RCC 7860 (cell line): ENCODE results near the gene SOX12.
"Not testable (repeated sequence)": the region's sequence is repeated elsewhere in the genome, so short reads cannot be mapped to it uniquely, and the experiment has no call there.

Experiments
- DNase-seq: peaks from one replicate; pipeline ENCODE4 v3.0.0-alpha.2; 2015; ENCODE audit warnings: low spot score
- FAIRE-seq: peaks from 2 replicates; lab custom pipeline; 2012; peaks lifted over from hg19 to GRCh38; lab: Jason Lieb, UNC

Gene SOX12

DNA sequence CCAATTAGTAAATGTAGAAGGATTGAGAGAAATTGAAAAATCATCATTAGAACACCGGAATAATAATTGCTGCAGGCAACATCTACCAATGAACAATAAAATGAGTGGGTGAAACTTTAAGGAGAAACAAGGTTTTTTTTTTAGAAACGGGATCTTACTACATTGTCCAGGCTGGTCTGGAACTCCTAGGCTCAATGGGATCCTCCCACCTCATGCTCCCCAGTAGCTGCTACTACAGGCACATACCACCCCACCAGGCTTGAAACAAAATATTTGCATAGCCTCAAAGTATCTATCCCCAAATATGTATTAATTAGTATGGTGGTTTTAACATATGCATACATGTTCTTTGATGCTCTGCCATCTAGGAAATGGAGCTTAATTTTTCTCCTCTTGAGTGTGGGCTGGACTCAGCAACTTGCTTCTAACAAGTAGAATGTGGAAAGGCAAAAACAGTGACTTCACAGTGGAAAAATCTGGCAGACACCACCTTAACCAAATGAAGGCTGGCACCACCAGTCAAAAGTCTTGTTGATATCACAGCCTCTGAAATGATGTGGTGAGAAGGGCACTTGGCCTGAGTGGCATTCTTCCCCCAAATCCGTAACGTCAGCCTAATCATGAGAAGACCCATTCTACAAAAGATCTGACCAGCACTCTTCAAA, 33.7 kb downstream of the SOX12 start:
- DNase-seq (no peak), FAIRE-seq (no peak)

DNA sequence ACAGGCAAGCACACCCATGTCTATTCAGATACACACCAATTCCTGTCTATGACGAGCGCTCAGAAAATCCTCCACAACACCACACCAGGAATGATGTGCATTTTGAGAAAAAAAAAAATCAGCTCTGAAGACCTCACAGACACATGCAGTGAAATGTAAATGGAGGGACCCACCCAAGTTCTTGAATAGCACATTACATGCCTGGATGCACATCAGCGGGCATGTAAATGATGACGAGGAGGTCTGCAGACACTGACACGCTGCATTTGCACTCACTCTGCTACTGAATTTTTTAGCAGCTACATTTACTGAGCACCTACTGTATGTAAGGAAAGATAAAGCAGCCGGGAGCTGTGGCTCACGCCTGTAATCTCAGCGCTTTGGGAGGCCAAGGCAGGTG, 36.2 kb downstream of the SOX12 start:
- peak; percentile 84 for FAIRE-seq
- DNase-seq: peak; percentile 80

DNA sequence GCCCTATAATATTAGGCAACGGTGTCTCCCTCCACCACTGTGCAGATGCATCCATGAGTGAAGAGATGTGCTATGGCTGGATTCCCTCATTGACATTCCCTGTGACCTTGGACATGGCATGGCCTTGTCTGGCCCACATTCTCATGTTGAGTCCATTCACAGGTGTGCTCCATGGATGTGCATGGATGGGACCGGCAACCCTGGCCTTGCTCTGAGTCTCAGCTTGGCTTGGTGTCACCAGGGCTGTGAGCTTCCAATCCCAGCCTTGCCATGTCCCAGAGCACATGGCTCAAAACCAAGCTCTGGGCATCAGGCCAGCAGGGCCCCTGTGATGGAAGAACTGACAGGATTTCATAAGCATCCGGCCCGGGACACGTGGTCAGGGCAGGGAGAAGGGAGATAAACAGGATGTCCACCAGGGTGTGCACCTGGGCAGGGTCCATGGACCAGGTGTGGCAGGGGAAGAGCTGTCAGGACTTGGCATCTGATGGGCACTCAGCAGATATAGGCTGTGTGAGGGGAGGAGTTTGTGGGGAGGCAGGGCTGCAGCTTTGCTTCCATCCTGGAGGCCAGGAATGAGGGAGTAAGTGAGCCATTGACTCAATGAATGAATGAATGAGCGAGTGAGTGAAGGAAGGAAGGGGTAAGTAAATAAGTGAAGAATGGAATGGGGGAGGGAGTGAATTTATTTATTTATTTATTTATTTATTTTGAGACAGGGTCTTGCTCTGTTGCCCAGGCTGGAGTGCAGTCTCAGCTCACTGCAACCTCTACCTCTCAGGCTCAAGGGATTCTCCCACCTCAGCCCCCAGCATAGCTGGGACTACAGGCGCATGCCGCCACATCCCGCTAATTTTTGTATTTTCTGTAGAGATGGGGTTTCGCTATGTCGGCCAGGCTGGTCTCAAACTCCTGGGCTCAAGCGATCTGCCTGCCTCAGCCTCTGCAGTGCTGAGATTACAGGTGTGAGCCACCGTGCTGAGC, 37.2 kb downstream of the SOX12 start:
- FAIRE-seq (peak; percentile 88), DNase-seq (peak; percentile 95)

DNA sequence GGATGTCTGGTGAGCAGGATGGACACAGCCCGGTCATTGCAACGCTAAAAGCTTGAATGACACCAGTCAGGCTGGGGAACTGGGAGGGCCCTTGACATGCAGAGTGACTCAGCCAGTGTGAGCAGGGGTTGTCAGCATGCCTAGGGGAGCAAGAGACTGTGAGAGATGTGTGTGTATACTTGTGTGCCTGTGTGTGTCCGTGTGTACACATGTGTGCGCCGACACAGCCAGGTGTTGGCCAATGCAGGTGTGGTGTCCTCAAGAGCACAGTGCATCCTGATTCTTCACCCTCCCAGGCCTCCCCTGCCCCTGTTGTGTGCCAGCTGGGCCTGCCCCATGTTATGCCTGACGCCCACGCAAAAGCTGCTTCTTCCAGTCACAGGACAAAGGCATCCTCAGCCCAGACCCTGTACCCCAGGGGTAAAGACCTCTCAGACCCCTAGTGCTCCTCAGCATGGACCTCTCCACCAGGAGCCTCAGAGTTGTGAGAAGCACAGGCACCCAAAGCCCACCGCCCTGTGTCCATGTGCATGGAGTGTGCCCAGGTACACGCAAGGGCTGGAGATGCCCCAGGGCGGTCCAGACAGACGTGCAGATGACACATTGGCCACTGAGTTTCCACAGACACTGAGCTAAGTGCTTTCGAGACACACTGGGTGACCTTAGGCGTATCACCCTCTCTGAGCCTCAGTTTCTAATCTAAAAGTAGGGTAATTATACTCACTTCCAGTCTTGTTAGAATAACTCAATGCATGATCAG, 38.1 kb downstream of the SOX12 start:
- DNase-seq: peak; percentile 69
- no peak for FAIRE-seq

DNA sequence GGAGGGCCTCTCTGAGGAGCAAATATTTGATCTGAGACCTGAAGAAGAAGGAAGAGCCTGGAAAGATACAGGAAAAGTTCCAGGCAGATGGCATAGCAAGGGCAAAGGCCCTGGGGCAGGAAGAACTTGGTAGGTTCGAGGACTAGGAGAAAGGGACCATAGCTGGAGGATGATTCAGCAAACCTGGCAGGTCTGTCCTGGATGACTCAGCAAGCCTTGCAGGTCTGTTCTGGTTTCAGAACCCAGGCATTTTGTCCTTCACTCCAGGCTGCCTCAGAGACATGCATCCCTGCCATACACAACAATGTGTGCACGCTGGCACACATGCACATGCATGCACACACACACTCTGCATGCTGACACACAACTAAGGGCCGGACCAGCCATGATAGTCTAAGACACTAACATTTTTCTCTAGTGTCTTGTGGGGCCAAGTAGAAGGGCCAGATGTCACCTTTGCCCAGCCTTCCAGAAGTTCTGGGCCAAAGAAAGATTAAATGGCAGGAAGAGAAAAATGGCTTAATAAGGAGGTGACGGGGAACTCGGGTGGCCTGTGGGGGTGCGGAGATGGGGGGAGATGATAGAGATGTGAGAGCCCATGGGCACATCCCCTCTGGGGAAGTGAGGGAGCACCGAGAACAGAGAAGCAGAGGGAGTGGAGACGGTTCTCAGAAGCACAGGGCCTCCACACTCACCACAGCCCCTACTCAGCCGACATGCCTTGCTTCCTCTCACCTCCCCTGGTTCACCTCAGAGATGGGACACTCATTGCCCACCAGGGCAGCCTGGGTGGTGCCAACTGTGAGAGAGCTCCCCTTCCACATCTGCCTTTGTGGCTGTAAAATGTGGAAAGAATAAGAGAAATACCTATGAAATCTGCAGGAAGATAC, 39.8 kb downstream of the SOX12 start:
- peak; percentile 54 for DNase-seq
- no peak for FAIRE-seq

DNA sequence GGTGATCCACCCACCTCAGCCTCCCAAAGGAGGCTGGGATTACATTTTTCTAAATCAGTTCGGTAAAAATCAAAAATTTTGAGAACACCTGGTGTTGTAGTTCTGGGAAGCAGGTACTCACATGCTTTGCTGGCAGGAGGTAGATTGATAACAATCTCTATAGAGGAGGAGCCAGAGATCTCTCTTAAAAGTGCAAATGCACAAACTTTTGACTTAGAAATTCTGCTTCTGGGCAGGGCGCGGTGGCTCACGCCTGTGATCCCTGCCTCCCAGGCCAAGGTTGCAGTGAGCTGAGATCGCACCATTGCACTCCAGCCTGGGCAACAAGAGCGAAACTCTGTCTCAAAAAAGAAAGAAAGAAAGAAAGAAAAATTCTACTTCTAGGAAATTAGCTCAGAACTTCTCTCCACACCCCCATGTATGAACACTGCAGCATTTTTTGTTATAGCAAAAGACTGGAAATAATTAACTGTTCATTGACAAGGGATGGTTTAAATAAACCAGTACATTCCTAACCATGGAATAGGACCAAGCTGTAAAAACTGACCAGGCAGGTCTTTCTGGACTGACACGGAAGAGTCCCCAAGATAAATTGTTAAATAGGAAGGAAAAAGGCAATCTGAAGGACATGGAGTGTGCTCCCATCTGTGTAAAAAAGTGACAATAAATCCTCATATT, 40.8 kb downstream of the SOX12 start:
- no peak for DNase-seq
- no peak for FAIRE-seq

DNA sequence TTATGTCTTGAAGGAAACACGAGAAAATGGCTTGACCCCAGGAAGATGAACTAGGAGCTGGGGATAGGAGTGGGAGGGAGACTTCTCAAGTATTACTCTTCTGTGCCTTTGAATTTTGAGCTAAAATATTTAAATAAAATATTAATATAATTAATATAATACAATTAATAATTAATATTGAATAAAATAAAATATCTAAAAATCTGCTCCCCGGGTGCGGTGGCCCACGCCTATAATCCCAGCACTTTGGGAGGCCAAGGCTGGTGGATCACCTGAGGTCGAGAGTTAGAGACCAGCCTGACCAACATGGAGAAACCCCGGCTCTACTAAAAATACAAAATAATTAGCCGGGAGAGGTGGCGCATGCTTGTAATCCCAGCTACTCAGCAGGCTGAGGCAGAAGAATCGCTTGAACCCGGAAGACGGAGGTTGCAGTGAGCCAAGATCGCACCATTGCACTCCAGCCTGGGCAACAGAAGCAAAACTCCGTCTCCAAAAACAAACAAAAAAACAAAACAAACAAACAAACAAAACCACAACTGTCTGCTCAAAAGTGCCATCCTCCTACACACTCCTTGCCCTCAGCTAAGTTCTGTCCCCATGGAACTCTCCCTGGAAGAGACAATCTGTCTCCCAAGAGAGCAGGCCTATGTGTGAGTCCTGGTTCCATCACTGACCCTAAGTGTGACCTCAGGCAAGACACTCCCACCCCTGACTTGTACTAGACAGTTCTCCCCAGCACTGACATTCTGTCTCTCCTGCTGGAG, 41.5 kb downstream of the SOX12 start:
- FAIRE-seq: no peak
- no peak for DNase-seq

DNA sequence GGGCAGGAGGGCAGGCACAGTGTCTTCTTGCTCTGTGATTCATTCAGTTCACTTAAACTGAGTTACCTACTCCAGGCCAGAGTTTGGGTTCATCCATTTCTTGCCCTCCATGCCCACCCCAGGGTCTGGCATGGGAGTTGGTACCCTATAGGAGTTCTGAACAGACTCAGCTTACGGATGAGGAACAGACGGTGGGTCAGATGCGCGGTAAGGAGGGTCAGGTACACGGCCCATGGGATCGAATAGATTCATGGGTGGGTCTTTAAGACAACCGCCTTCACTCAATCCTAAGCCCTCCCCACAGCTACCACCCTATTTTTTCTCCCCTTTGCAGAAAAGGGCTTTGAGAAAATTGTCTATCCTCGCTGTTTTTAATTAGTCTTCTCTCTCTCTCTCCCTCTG, 42.1 kb downstream of the SOX12 start:
- DNase-seq: no peak
- no peak for FAIRE-seq

DNA sequence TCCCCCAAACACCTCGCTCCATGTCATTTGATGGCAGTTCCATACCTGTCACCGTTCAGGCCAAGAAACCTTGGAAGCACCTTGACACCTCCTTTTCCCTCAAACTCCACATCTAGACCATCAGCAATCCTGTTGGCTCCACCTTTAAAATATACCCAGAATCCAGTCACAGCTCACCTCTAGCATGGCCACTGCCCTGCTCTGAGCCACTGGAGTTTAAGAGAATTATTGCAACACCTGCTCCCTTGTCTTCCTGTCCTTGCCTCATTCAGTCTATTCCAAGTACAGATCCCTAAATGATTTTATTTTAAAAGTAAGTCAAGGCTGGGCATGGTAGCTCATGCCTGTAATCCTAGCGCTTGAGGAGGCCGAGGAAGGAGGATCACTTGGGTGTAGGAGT, 43.6 kb downstream of the SOX12 start:
- FAIRE-seq (no peak), DNase-seq (no peak)

DNA sequence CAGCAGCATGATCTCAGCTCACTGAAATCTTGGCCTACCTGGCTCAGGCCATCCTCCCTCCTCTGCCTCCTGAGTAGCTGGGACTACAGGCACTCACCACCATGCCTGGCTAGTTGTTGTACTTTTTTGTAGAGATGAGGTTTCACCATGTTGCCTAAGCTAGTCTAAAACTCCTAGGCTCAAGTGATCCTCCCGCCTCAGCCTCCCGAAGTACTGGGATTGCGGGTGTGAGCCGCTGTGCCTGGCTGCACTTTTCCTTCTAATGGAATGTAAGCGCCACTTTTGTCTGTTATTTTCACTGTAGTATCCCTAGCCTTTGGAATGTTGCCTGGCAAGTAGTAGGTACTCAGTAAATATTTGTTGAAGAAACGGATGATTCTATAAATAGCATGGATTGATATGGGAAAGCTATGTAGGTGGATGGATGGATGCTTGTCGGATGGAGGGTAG, 44.8 kb downstream of the SOX12 start:
- FAIRE-seq: no peak
- no peak for DNase-seq

DNA sequence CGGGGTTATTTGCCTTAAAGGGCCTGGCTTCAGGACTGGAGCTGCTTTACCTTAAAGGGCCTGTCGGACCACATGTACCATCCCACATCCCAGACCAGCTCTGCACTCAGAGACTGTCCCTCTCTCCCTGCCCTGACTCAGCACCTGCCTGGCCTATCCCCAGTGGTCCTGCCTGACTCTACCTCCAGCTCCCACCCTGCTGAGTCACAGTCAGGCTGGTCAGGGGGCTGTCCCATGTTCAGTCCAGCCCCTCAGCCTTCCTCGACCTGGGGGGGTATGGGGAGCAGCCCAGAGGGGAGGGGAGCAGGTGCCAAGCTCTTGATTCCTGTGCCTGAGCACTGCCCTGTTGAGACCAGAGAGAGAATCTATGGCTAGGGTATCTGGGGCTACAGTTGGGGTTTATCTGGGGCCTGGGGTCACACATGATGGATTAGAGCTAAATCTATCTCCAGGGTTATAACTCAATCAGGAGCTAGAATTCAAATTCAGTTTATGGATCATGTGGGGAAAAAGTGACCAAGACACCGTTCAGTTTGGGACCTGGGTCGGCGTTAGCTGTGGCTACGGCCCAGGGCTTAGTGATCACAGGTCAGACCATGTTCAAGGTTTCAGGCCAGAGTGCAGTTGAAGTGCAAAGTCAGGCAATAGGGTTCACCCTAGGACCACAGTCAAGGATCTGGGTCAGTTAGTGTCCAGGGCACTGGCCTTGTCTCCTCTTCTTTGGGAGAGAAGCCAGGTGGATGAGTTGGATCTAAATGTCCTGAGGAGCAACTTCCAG, 45.8 kb downstream of the SOX12 start:
- FAIRE-seq (no peak), DNase-seq (no peak)

DNA sequence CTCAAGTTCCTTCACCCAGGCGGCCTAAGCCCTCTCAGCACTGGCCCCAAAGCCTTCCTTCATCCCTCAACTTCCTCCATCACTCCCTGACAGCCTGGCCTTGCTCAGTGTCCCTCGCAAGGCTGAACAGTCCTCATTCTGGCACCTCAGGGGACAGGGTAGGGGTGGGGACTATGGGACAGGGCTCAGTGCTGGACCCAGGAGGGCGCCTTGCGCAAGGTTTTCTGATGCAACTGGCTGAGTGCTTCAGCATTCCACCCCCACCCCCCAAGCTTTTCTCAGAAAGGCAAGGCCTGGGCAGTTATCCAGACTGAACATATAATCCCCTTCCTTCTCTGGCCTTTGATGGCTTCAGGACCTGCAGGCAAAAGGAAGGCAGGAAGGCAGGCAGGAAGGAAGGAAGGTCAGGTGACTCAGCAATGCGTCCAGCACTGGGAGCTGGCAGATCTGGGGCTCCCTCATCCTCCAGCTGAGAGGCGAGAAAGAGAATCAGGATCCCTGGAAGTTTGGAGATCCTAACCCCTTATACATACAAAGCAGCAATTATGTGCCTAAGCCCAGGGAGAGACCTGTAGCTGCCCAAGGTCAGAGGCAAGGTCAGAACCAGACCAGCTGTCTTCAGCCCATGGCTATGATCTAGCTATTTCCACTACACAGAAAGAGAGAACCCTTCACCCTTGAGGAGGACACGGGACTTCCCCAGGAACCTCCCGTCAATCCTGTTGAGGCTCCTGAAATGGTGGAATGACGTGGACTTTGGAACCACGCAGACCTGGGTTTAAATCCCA, 46.6 kb downstream of the SOX12 start:
- peak; percentile 48 for DNase-seq
- no peak for FAIRE-seq

DNA sequence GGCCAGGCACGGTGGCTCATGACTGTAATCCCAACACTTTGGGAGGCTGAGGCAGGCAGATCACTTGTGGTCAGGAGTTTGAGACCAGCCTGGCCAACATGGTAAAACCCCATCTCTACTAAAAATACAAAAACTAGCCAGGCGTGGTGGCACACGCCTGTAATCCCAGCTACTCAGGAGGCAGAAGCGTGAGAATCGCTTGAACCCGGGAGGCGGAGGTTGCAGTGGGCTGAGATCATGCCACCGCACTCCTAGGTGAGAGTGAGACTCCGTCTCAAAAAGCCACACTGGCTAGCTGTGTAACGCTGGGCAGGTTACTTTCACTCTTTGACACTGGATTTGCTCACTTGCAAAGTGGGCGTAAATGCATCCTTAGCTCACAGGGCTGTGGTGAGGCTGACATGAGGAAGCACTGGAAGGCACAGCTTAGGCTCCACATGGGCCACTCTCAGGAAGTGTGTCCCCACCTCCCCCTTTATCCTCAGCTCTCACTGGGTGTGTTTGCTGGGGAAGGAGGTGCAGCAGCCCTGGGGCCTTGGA, 47.3 kb downstream of the SOX12 start:
- not testable (repeated sequence) for FAIRE-seq, DNase-seq

DNA sequence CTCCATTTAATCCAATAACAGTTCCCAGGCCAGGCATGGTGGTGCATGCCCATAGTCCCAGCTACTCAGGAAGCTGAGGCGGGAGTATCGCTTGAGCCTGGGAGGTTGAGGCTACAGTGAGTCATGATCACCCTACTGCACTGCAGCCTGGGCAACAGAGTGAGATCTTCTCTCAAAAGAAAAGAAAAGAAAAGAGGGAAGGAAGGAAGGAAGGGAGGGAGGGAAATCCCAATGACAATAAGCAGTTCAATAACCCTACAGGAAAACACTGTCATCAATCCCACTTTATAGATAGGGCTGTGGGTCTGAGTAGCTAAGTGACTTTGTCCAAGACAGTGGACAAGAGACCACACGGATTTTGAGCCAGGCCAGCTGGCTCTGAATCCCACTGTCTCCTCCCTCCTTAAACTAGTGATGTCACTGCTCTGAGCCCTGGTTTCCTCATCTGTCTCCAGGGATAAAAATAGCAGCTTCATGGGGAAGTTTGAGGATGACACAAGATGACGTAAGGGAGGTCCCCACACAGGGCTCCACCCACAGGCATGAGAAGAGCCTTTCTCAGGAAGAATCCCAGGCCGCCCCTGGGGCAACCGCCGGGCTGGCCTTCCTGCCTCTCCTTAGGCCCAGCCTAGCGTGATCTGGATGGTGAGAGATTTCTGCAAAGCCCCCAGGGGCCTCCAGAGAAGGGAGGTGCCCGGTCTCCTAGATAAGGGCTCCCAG, 48.0 kb downstream of the SOX12 start:
- FAIRE-seq (no peak), DNase-seq (peak; percentile 75)

DNA sequence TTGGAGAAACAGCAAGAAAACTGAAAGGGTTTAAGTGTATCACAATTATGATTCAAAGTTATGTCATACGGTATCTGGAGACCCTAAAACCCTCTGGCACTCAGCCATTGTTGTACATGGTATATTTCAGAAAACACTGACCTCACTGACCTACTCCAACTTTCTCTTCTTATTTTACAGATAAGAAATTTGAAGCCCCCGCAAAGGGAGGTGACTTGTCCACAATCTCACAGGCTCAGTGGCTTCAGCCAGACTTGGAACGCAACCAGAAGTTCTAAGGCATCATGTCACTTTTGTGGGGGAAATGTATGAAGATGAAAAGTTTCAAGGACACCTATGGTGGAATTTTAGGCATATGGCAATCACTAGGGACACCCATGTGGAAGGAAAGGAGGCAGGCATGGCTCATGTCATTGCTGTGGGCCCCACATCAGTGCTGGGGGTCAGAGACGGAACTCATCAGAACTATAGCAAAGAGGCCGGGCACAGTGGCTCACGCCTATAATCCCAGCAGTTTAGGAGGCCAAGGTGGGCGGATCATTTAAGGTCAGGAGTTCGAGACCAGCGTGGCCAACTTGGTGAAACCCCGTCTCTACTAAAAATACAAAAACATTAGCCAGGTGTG, 50.0 kb downstream of the SOX12 start:
- DNase-seq (no peak), FAIRE-seq (no peak)

DNA sequence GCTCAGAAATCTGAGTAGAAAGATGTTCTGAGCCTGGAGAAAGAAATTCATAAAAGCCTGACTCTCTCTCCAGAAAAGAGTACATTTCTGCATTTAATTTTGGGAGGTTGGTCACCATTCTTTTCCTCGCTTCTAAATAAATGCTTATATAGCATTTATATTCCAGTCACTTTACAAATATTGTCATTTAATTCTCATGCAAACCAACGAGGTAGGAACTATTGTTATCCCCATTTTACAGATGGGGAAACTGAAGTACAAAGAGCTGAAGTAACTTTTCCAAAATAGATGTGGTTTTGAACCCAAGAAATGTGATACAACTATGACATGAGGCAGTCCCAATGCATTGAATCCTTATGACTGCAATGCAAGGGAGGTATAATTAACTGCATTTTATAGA, 50.7 kb downstream of the SOX12 start:
- FAIRE-seq (no peak), DNase-seq (no peak)
